ENCODE data around the gene HAAO.

Gene HAAO

GRCh38 chr2:42828487-42829425, 36.4 kb upstream of the HAAO start:
- H3K4me3 ChIP-seq (ENCODE audit: low read length): no peak overlapping the region

GRCh38 chr2:42827647-42828486, 35.5 kb upstream of the HAAO start:
- H3K4me3 ChIP-seq (ENCODE audit: low read length): no peak overlapping the region
- peak overlapping the region; percentile 54 for H3K9ac ChIP-seq (ENCODE audit: low read length)
- H3K36me3 ChIP-seq (ENCODE audit: control insufficient read depth, insufficient read depth, low read length): no peaks in the 10 kb centered on the region

More at GRCh38 chr2:42828487-42829425, 36.4 kb upstream of the HAAO start:
- no peaks in the 10 kb centered on the region for H3K36me3 ChIP-seq (ENCODE audit: control insufficient read depth, insufficient read depth, low read length)
- H3K9me3 ChIP-seq (ENCODE audit: control insufficient read depth, low read length): no peaks in the 10 kb centered on the region
- H3K27me3 ChIP-seq (ENCODE audit: control insufficient read depth, insufficient read depth, low read length): no peaks in the 10 kb centered on the region
- no peak overlapping the region for H3K9ac ChIP-seq (ENCODE audit: low read length)
- peaks cover 13% of the 10 kb centered on the region for H3K4me1 ChIP-seq (ENCODE audit: control insufficient read depth, insufficient read depth, low read length)

DNA sequence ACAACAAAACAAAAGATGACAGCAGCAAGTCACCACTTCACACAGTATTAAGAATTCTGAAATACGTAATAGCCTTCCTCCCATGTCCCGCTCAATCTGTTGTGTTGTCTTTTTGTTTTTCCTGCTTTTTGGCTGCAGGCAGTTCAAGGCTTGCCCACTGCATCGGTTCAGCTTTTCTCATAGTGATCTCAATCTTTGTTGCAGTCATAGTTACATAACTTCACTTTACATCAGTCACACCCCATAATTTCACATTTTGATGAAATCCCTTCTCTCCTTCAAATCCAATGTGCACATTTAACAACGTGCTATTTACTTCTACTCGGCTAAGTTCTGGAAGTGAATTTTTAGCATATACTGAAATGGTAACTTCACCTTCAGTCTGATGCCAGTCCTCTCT, 33.8 kb upstream of the HAAO start:
- Histone ChIP-seq H3K4me1 (ENCODE audit: control insufficient read depth, insufficient read depth, low read length) (peaks cover 13% of the 10 kb centered on the region), H3K9ac (ENCODE audit: low read length) (no peak overlapping the region), H3K27me3 (ENCODE audit: control insufficient read depth, insufficient read depth, low read length) (no peaks in the 10 kb centered on the region), H3K4me3 (ENCODE audit: low read length) (no peak overlapping the region), H3K36me3 (ENCODE audit: control insufficient read depth, insufficient read depth, low read length) (no peaks in the 10 kb centered on the region), H3K9me3 (ENCODE audit: control insufficient read depth, low read length) (no peaks in the 10 kb centered on the region)

More at GRCh38 chr2:42827647-42828486, 35.5 kb upstream of the HAAO start:
- H3K27me3 ChIP-seq (ENCODE audit: control insufficient read depth, insufficient read depth, low read length): no peaks in the 10 kb centered on the region
- peaks cover 13% of the 10 kb centered on the region for H3K4me1 ChIP-seq (ENCODE audit: control insufficient read depth, insufficient read depth, low read length)
- no peaks in the 10 kb centered on the region for H3K9me3 ChIP-seq (ENCODE audit: control insufficient read depth, low read length)

DNA sequence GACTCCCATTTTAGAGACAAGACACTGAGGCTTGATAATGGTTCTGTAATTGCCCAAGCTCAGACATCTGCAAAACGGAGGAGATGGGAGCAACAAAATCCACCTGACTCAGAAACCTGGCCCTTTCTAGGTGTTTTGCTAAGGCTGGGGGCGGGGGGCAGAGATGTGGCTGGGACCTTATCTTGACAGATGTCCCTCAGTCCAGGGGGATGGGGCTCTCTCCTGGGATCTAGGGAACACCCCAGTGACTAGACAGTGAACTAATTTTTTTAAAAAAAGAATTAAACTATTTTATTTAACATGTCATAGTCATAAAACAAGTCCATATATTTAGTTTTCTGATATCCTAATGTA, 32.0 kb upstream of the HAAO start:
- no peaks in the 10 kb centered on the region for H3K36me3 ChIP-seq (ENCODE audit: control insufficient read depth, insufficient read depth, low read length)

GRCh38 chr2:42823744-42824453, 31.5 kb upstream of the HAAO start:
- Histone ChIP-seq H3K4me1 (ENCODE audit: control insufficient read depth, insufficient read depth, low read length) (peaks cover 10% of the 10 kb centered on the region), H3K9ac (ENCODE audit: low read length) (no peak overlapping the region), H3K36me3 (ENCODE audit: control insufficient read depth, insufficient read depth, low read length) (no peaks in the 10 kb centered on the region), H3K27me3 (ENCODE audit: control insufficient read depth, insufficient read depth, low read length) (no peaks in the 10 kb centered on the region), H3K9me3 (ENCODE audit: control insufficient read depth, low read length) (no peaks in the 10 kb centered on the region), H3K4me3 (ENCODE audit: low read length) (no peak overlapping the region)

More for the DNA sequence above, 32.0 kb upstream of the HAAO start:
- Histone ChIP-seq H3K4me3 (ENCODE audit: low read length) (no peak overlapping the region), H3K27me3 (ENCODE audit: control insufficient read depth, insufficient read depth, low read length) (no peaks in the 10 kb centered on the region), H3K9ac (ENCODE audit: low read length) (no peak overlapping the region), H3K9me3 (ENCODE audit: control insufficient read depth, low read length) (no peaks in the 10 kb centered on the region), H3K4me1 (ENCODE audit: control insufficient read depth, insufficient read depth, low read length) (peaks cover 13% of the 10 kb centered on the region)

DNA sequence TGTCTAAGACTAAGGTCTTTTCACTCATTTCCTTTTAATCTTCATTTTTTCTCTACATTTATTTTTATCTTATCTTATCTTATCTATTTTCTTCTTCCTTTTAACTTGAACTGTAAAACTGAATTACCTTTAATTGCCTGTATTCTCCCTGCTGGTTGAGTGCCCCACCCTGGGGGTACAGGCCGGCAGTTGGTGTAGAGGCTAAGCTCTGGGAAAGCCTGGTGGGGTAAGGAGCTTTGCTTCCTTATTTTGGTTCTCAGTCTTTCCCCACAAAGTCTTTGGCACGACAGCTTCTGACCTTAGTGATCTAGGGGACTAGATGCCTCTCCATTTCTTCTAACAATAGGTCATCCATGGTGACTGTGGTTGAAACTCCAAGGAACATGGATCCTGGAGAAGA, 26.8 kb upstream of the HAAO start:
- no peaks in the 10 kb centered on the region for H3K27me3 ChIP-seq (ENCODE audit: control insufficient read depth, insufficient read depth, low read length)
- no peaks in the 10 kb centered on the region for H3K36me3 ChIP-seq (ENCODE audit: control insufficient read depth, insufficient read depth, low read length)
- H3K9ac ChIP-seq (ENCODE audit: low read length): no peak overlapping the region
- H3K4me3 ChIP-seq (ENCODE audit: low read length): no peak overlapping the region
- H3K9me3 ChIP-seq (ENCODE audit: control insufficient read depth, low read length): no peaks in the 10 kb centered on the region
- no peaks in the 10 kb centered on the region for H3K4me1 ChIP-seq (ENCODE audit: control insufficient read depth, insufficient read depth, low read length)

- H3K4me1 ChIP-seq (ENCODE audit: control insufficient read depth, insufficient read depth, low read length): peaks cover 6% of the 10 kb centered on the region
- H3K27me3 ChIP-seq (ENCODE audit: control insufficient read depth, insufficient read depth, low read length): no peaks in the 10 kb centered on the region
- no peaks in the 10 kb centered on the region for H3K36me3 ChIP-seq (ENCODE audit: control insufficient read depth, insufficient read depth, low read length)
- no peak overlapping the region for H3K4me3 ChIP-seq (ENCODE audit: low read length)
- no peaks in the 10 kb centered on the region for H3K9me3 ChIP-seq (ENCODE audit: control insufficient read depth, low read length)
- no peak overlapping the region for H3K9ac ChIP-seq (ENCODE audit: low read length)
Observed at GRCh38 chr2:42815726-42816125, 23.3 kb upstream of the HAAO start.

- Histone ChIP-seq H3K9me3 (ENCODE audit: control insufficient read depth, low read length) (no peaks in the 10 kb centered on the region), H3K36me3 (ENCODE audit: control insufficient read depth, insufficient read depth, low read length) (no peaks in the 10 kb centered on the region), H3K4me1 (ENCODE audit: control insufficient read depth, insufficient read depth, low read length) (peaks cover 14% of the 10 kb centered on the region), H3K27me3 (ENCODE audit: control insufficient read depth, insufficient read depth, low read length) (no peaks in the 10 kb centered on the region), H3K4me3 (ENCODE audit: low read length) (no peak overlapping the region), H3K9ac (ENCODE audit: low read length) (no peak overlapping the region)
Observed at GRCh38 chr2:42813763-42814162, 21.4 kb upstream of the HAAO start.

GRCh38 chr2:42812899-42813479, 20.6 kb upstream of the HAAO start:
- Histone ChIP-seq H3K4me3 (ENCODE audit: low read length) (no peak overlapping the region), H3K9me3 (ENCODE audit: control insufficient read depth, low read length) (no peaks in the 10 kb centered on the region), H3K4me1 (ENCODE audit: control insufficient read depth, insufficient read depth, low read length) (peaks cover 14% of the 10 kb centered on the region)

GRCh38 chr2:42810971-42811811, 18.8 kb upstream of the HAAO start:
- no peaks in the 10 kb centered on the region for H3K9me3 ChIP-seq (ENCODE audit: control insufficient read depth, low read length)
- no peaks in the 10 kb centered on the region for H3K36me3 ChIP-seq (ENCODE audit: control insufficient read depth, insufficient read depth, low read length)
- peak overlapping the region; percentile 88 for H3K9ac ChIP-seq (ENCODE audit: low read length)
- peak overlapping the region; percentile 69 for H3K4me3 ChIP-seq (ENCODE audit: low read length)
- peaks cover 14% of the 10 kb centered on the region for H3K4me1 ChIP-seq (ENCODE audit: control insufficient read depth, insufficient read depth, low read length)
- H3K27me3 ChIP-seq (ENCODE audit: control insufficient read depth, insufficient read depth, low read length): no peaks in the 10 kb centered on the region

More at GRCh38 chr2:42812899-42813479, 20.6 kb upstream of the HAAO start:
- Histone ChIP-seq H3K36me3 (ENCODE audit: control insufficient read depth, insufficient read depth, low read length) (no peaks in the 10 kb centered on the region), H3K27me3 (ENCODE audit: control insufficient read depth, insufficient read depth, low read length) (no peaks in the 10 kb centered on the region), H3K9ac (ENCODE audit: low read length) (no peak overlapping the region)
